HepG2 (cell line): ENCODE results near the gene THUMPD1. TPM values are rescaled to one million over a fixed set of nuclear protein-coding genes. Genes with fewer than 3 reads are reported as not detected.

ENCODE experiments used
- CBX5 ChIP-seq: sonication (generic); formaldehyde crosslinking; IDR thresholded peaks from 2 replicates; pipeline ENCODE4 v1.4.0; 2020; ENCODE audit warnings: missing genetic modification reagents, borderline replicate concordance
- ELF4 ChIP-seq: sonication (generic); formaldehyde crosslinking; IDR thresholded peaks from 2 replicates; pipeline ENCODE4 v1.5.0; 2020; ENCODE audit warnings: missing genetic modification reagents, mild to moderate bottlenecking, moderate library complexity, borderline replicate concordance
- FOSL1 ChIP-seq: sonication (generic); formaldehyde crosslinking; IDR thresholded peaks from 2 replicates; pipeline ENCODE4 v1.9.0; 2021; ENCODE audit warnings: missing genetic modification reagents, borderline replicate concordance
- HNRNPH1 ChIP-seq: fragments of 200-400 bp; formaldehyde crosslinking; optimal IDR thresholded peaks from 2 replicates; pipeline ENCODE3; 2017; ENCODE audit warnings: mild to moderate bottlenecking, low read depth, low read length
- JUN ChIP-seq: sonication (generic); formaldehyde crosslinking; IDR thresholded peaks from 2 replicates; pipeline ENCODE4 v1.4.0; 2020; ENCODE audit warnings: mild to moderate bottlenecking, missing genetic modification reagents
- PRMT3 ChIP-seq: sonication (generic); formaldehyde crosslinking; IDR thresholded peaks from 2 replicates; pipeline ENCODE4 v1.8.1; 2022; ENCODE audit warnings: low read depth, mild to moderate bottlenecking, moderate library complexity, missing genetic modification reagents, borderline replicate concordance
- SMC3 ChIP-seq: IDR thresholded peaks from 2 replicates; pipeline ENCODE4 v1.6.1; 2011; ENCODE audit warnings: low read length, improper control_type of control experiment
- ZNF136 ChIP-seq: sonication (generic); formaldehyde crosslinking; IDR thresholded peaks from 2 replicates; pipeline ENCODE4 v1.8.1; 2022; ENCODE audit warnings: low read depth, mild to moderate bottlenecking, moderate library complexity, missing genetic modification reagents
- ZNF207 ChIP-seq: fragments of 450-650 bp; IDR thresholded peaks from 2 replicates; pipeline ENCODE4 v1.6.1; 2016; ENCODE audit warnings: antibody characterized with exemption, borderline replicate concordance
- ZNF224 ChIP-seq: sonication (generic); formaldehyde crosslinking; IDR thresholded peaks from 2 replicates; pipeline ENCODE4 v1.5.0; 2020; ENCODE audit warnings: mild to moderate bottlenecking, missing genetic modification reagents
- ZNF253 ChIP-seq: sonication (generic); formaldehyde crosslinking; IDR thresholded peaks from 2 replicates; pipeline ENCODE4 v1.8.0; 2022; ENCODE audit warnings: mild to moderate bottlenecking, missing genetic modification reagents, borderline replicate concordance
- ZNF331 ChIP-seq: sonication (generic); formaldehyde crosslinking; IDR thresholded peaks from 2 replicates; pipeline ENCODE4 v1.4.0; 2020; ENCODE audit warnings: missing genetic modification reagents
- ZNF564 ChIP-seq: sonication (generic); formaldehyde crosslinking; IDR thresholded peaks from 2 replicates; pipeline ENCODE4 v1.8.1; 2023; ENCODE audit warnings: mild to moderate bottlenecking, missing genetic modification reagents
- ZNF619 ChIP-seq: sonication (generic); formaldehyde crosslinking; IDR thresholded peaks from 2 replicates; pipeline ENCODE4 v1.4.0; 2020; ENCODE audit warnings: mild to moderate bottlenecking, missing genetic modification reagents
- polyA plus RNA-seq, 8 experiments: library from polyadenylated mRNA; depleted of rRNA in 3 of 8; stranded (reverse) in 7 of 8; unstranded in 1 of 8; fragments of >200 nt; fragmentation: Illumina TruSeq in 4 of 8; extraction: Trizol in 4 of 8; gene quantifications; 2 replicates each; pipeline versions ENCODE4 v1.2.1 to v1.2.3, GENCODE V29; 2011 to 2016; ENCODE audit warnings: low read depth in 4 of 8, missing spikeins in 1 of 8, mixed read lengths in 1 of 8; ENCODE audit not compliant: insufficient read depth in 1 of 8
- total RNA-seq, 5 experiments: library from RNA; depleted of rRNA; stranded (reverse); fragments of >200 nt; fragmentation: Illumina TruSeq; extraction: Trizol; gene quantifications; 2 replicates each; pipeline ENCODE4 v1.2.3, GENCODE V29; 2016; ENCODE audit warnings: low read depth in 1 of 5
- TF ChIP-seq, protein P1 (sequence below): sonication (generic); formaldehyde crosslinking; IDR thresholded peaks from 2 replicates; pipeline ENCODE4 v1.4.0; 2020; ENCODE audit warnings: missing genetic modification reagents, borderline replicate concordance
- TF ChIP-seq, protein P2 (sequence below): sonication (generic); formaldehyde crosslinking; IDR thresholded peaks from 2 replicates; pipeline ENCODE4 v1.5.1; 2020; ENCODE audit warnings: mild to moderate bottlenecking, missing genetic modification reagents, moderate library complexity
- TF ChIP-seq, protein P3 (sequence below): sonication (generic); formaldehyde crosslinking; IDR thresholded peaks from 2 replicates; pipeline ENCODE4 v1.8.0; 2022; ENCODE audit warnings: mild to moderate bottlenecking, missing genetic modification reagents, moderate library complexity
- TF ChIP-seq, protein P4 (sequence below), 2 experiments: fragments of 450-650 bp in 1 of 2; sonication (generic) in 1 of 2; formaldehyde crosslinking; IDR thresholded peaks; 2 replicates each; pipeline versions ENCODE4 v1.5.0 to v1.8.0; 2020 to 2022; ENCODE audit warnings: mild to moderate bottlenecking in 1 of 2, missing genetic modification reagents in 1 of 2
- TF ChIP-seq, protein P5 (sequence below): sonication (generic); formaldehyde crosslinking; IDR thresholded peaks from 2 replicates; pipeline ENCODE4 v1.5.0; 2020; ENCODE audit warnings: missing genetic modification reagents
- TF ChIP-seq, protein P6 (sequence below): sonication (generic); formaldehyde crosslinking; IDR thresholded peaks from 2 replicates; pipeline ENCODE4 v1.4.0; 2020; ENCODE audit warnings: missing genetic modification reagents

The THUMPD1 gene
- total and polyA plus RNA-seq, 2 of the 13 experiments (the other 11 are each of a cell fraction or from before 2014, with no cell fraction given) = 22.7 to 69.1 TPM

DNA sequence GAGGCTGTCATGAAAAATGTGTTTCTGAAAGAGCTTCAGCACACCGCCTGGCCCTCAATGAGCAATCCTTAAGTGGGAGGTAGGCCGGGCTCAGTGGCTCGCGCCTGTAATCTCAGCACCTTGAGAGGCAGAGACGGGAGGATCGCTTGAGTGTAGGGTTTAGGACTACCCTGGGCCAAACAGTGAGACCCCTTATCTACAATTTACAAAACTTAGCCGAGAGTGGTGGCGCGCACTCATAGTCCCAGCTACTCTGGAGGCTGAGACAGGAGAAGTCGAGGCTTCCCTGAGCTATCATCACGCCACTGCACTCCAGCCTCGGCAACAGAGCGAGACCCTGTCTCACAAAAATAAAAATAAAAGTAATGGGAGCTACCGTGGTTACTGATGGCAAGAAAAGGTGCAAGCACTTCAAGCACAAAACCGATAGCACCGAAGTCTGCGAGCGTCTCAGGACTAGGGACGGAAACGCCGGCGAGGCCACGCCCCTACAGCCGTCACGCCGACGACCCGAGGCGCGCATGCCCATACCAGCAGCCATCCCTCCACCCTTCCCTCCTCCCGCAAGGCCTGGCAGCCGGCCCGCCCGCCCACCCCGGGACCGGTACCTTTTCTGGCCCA, 607 bp downstream of the THUMPD1 start (continued):
- TF ChIP-seq JUN (CRISPR knock-in tag) (no peak), ZNF136 (CRISPR knock-in tag) (no peak), CBX5 (CRISPR knock-in tag) (0 out of 2 replicates have a peak, but pooled peaks have one; percentile 20), ZNF224 (no peak), ELF4 (CRISPR knock-in tag) (no peak), SMC3 (no peak), ZNF619 (CRISPR knock-in tag) (no peak; the same call in 1 of the 2 replicates), ZNF331 (peak; percentile 19; the same call in 1 of the 2 replicates), HNRNPH1 (peak; percentile 85), PRMT3 (no peak), ZNF253 (peak; percentile 40; the same call in 1 of the 2 replicates), FOSL1 (0 out of 2 replicates have a peak, but pooled peaks have one; percentile 23), ZNF564 (no peak), ZNF207 (no peak)
- TF ChIP-seq, protein P1, sequence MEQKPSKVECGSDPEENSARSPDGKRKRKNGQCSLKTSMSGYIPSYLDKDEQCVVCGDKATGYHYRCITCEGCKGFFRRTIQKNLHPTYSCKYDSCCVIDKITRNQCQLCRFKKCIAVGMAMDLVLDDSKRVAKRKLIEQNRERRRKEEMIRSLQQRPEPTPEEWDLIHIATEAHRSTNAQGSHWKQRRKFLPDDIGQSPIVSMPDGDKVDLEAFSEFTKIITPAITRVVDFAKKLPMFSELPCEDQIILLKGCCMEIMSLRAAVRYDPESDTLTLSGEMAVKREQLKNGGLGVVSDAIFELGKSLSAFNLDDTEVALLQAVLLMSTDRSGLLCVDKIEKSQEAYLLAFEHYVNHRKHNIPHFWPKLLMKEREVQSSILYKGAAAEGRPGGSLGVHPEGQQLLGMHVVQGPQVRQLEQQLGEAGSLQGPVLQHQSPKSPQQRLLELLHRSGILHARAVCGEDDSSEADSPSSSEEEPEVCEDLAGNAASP (CRISPR knock-in tag) = no peak; the same call in 1 of the 2 replicates
- TF ChIP-seq, protein P2, sequence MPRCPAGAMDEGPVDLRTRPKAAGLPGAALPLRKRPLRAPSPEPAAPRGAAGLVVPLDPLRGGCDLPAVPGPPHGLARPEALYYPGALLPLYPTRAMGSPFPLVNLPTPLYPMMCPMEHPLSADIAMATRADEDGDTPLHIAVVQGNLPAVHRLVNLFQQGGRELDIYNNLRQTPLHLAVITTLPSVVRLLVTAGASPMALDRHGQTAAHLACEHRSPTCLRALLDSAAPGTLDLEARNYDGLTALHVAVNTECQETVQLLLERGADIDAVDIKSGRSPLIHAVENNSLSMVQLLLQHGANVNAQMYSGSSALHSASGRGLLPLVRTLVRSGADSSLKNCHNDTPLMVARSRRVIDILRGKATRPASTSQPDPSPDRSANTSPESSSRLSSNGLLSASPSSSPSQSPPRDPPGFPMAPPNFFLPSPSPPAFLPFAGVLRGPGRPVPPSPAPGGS = no peak
- TF ChIP-seq, protein P3, sequence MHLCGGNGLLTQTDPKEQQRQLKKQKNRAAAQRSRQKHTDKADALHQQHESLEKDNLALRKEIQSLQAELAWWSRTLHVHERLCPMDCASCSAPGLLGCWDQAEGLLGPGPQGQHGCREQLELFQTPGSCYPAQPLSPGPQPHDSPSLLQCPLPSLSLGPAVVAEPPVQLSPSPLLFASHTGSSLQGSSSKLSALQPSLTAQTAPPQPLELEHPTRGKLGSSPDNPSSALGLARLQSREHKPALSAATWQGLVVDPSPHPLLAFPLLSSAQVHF = no peak
- TF ChIP-seq, protein P4, sequence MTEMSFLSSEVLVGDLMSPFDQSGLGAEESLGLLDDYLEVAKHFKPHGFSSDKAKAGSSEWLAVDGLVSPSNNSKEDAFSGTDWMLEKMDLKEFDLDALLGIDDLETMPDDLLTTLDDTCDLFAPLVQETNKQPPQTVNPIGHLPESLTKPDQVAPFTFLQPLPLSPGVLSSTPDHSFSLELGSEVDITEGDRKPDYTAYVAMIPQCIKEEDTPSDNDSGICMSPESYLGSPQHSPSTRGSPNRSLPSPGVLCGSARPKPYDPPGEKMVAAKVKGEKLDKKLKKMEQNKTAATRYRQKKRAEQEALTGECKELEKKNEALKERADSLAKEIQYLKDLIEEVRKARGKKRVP (CRISPR knock-in tag; IDR thresholded peaks at IDR 0.05) = no peak
- TF ChIP-seq, protein P5, sequence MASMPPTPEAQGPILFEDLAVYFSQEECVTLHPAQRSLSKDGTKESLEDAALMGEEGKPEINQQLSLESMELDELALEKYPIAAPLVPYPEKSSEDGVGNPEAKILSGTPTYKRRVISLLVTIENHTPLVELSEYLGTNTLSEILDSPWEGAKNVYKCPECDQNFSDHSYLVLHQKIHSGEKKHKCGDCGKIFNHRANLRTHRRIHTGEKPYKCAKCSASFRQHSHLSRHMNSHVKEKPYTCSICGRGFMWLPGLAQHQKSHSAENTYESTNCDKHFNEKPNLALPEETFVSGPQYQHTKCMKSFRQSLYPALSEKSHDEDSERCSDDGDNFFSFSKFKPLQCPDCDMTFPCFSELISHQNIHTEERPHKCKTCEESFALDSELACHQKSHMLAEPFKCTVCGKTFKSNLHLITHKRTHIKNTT (CRISPR knock-in tag) = no peak
- TF ChIP-seq, protein P6, sequence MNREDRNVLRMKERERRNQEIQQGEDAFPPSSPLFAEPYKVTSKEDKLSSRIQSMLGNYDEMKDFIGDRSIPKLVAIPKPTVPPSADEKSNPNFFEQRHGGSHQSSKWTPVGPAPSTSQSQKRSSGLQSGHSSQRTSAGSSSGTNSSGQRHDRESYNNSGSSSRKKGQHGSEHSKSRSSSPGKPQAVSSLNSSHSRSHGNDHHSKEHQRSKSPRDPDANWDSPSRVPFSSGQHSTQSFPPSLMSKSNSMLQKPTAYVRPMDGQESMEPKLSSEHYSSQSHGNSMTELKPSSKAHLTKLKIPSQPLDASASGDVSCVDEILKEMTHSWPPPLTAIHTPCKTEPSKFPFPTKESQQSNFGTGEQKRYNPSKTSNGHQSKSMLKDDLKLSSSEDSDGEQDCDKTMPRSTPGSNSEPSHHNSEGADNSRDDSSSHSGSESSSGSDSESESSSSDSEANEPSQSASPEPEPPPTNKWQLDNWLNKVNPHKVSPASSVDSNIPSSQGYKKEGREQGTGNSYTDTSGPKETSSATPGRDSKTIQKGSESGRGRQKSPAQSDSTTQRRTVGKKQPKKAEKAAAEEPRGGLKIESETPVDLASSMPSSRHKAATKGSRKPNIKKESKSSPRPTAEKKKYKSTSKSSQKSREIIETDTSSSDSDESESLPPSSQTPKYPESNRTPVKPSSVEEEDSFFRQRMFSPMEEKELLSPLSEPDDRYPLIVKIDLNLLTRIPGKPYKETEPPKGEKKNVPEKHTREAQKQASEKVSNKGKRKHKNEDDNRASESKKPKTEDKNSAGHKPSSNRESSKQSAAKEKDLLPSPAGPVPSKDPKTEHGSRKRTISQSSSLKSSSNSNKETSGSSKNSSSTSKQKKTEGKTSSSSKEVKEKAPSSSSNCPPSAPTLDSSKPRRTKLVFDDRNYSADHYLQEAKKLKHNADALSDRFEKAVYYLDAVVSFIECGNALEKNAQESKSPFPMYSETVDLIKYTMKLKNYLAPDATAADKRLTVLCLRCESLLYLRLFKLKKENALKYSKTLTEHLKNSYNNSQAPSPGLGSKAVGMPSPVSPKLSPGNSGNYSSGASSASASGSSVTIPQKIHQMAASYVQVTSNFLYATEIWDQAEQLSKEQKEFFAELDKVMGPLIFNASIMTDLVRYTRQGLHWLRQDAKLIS (CRISPR knock-in tag) = no peak
